HepG2 (cell line): ENCODE results near the gene SIK3. TPM values are rescaled to one million over a fixed set of nuclear protein-coding genes. Genes with fewer than 3 reads are reported as not detected.

Experiments used
- AGO2 ChIP-seq: fragments of 200-400 bp; formaldehyde crosslinking; optimal IDR thresholded peaks from 2 replicates; pipeline ENCODE3; 2017; ENCODE audit warnings: mild to moderate bottlenecking, low read depth, low read length, moderate library complexity
- HNRNPL ChIP-seq: fragments of 200-400 bp; formaldehyde crosslinking; IDR thresholded peaks from 2 replicates; pipeline ENCODE4 v1.6.1; 2017; ENCODE audit warnings: mild to moderate bottlenecking, low read depth, low read length
- ISX ChIP-seq: sonication (generic); formaldehyde crosslinking; conservative IDR thresholded peaks from 2 replicates; pipeline ENCODE4 v1.5.0; 2020; ENCODE audit warnings: missing genetic modification reagents
- KAT7 ChIP-seq: IDR thresholded peaks from 2 replicates; pipeline ENCODE4 v1.6.1; 2018; ENCODE audit warnings: borderline replicate concordance, missing compliant biosample characterization
- KDM5B ChIP-seq: sonication (generic); formaldehyde crosslinking; IDR thresholded peaks from 2 replicates; pipeline ENCODE4 v1.4.0; 2020; ENCODE audit warnings: missing genetic modification reagents, mild to moderate bottlenecking, borderline replicate concordance
- NCOA1 ChIP-seq: sonication (generic); formaldehyde crosslinking; IDR thresholded peaks from 2 replicates; pipeline ENCODE4 v1.9.0; 2021; ENCODE audit warnings: missing genetic modification reagents
- REPIN1 ChIP-seq: sonication (generic); formaldehyde crosslinking; IDR thresholded peaks from 2 replicates; pipeline ENCODE4 v1.8.0; 2022; ENCODE audit warnings: missing genetic modification reagents, low read depth, mild to moderate bottlenecking, borderline replicate concordance
- SP2 ChIP-seq: sonication (generic); formaldehyde crosslinking; IDR thresholded peaks from 2 replicates; pipeline ENCODE4 v1.5.1; 2020; ENCODE audit warnings: mild to moderate bottlenecking, missing genetic modification reagents
- YY1 ChIP-seq: IDR thresholded peaks from 2 replicates; pipeline ENCODE4 v1.6.1; 2011; ENCODE audit warnings: low read length, low read depth, moderate library complexity, mild to moderate bottlenecking; ENCODE audit not compliant: insufficient read depth, insufficient replicate concordance
- ZC3H13 ChIP-seq: sonication (generic); formaldehyde crosslinking; IDR thresholded peaks from 2 replicates; pipeline ENCODE4 v1.8.1; 2023; ENCODE audit warnings: mild to moderate bottlenecking, missing genetic modification reagents, moderate library complexity
- ZC3H4 ChIP-seq: sonication (generic); formaldehyde crosslinking; IDR thresholded peaks from 2 replicates; pipeline ENCODE4 v1.4.0; 2020; ENCODE audit warnings: missing genetic modification reagents, borderline replicate concordance
- ZFX ChIP-seq: sonication (generic); formaldehyde crosslinking; IDR thresholded peaks from 2 replicates; pipeline ENCODE4 v1.4.0; 2020; ENCODE audit warnings: mild to moderate bottlenecking, low read depth, missing genetic modification reagents, moderate library complexity
- ZNF546 ChIP-seq: sonication (generic); formaldehyde crosslinking; conservative IDR thresholded peaks from 2 replicates; pipeline ENCODE4 v1.8.1; 2023; ENCODE audit warnings: mild to moderate bottlenecking, missing genetic modification reagents
- ZNF558 ChIP-seq: sonication (generic); formaldehyde crosslinking; IDR thresholded peaks from 2 replicates; pipeline ENCODE4 v1.9.0; 2022; ENCODE audit warnings: mild to moderate bottlenecking, missing genetic modification reagents, borderline replicate concordance
- polyA plus RNA-seq, 8 experiments: library from polyadenylated mRNA; depleted of rRNA in 3 of 8; stranded (reverse) in 7 of 8; unstranded in 1 of 8; fragments of >200 nt; fragmentation: Illumina TruSeq in 4 of 8; extraction: Trizol in 4 of 8; gene quantifications; 2 replicates each; pipeline versions ENCODE4 v1.2.1 to v1.2.3, GENCODE V29; 2011 to 2016; ENCODE audit warnings: low read depth in 4 of 8, missing spikeins in 1 of 8, mixed read lengths in 1 of 8; ENCODE audit not compliant: insufficient read depth in 1 of 8
- total RNA-seq, 5 experiments: library from RNA; depleted of rRNA; stranded (reverse); fragments of >200 nt; fragmentation: Illumina TruSeq; extraction: Trizol; gene quantifications; 2 replicates each; pipeline ENCODE4 v1.2.3, GENCODE V29; 2016; ENCODE audit warnings: low read depth in 1 of 5
- TF ChIP-seq, protein P1 (sequence below): sonication (generic); formaldehyde crosslinking; IDR thresholded peaks from 2 replicates; pipeline ENCODE4 v1.4.0; 2020; ENCODE audit warnings: low read depth, mild to moderate bottlenecking, missing genetic modification reagents
- TF ChIP-seq, protein P2 (sequence below): sonication (generic); formaldehyde crosslinking; IDR thresholded peaks from 2 replicates; pipeline ENCODE4 v1.8.0; 2022; ENCODE audit warnings: missing genetic modification reagents, mild to moderate bottlenecking, inconsistent platforms, borderline replicate concordance
- TF ChIP-seq, protein P3 (sequence below): IDR thresholded peaks from 2 replicates; pipeline ENCODE4 v1.6.1; 2012; ENCODE audit warnings: low read length, improper control_type of control experiment
- TF ChIP-seq, protein P4 (sequence below): sonication (generic); formaldehyde crosslinking; IDR thresholded peaks from 2 replicates; pipeline ENCODE4 v1.8.1; 2023; ENCODE audit warnings: mild to moderate bottlenecking, missing genetic modification reagents
- TF ChIP-seq, protein P5 (sequence below): sonication (generic); formaldehyde crosslinking; IDR thresholded peaks from 2 replicates; pipeline ENCODE4 v1.9.0; 2021; ENCODE audit warnings: missing genetic modification reagents, mild to moderate bottlenecking, borderline replicate concordance

SIK3 gene
- total and polyA plus RNA-seq, 2 of the 13 experiments (the other 11 are each of a cell fraction or from before 2014, with no cell fraction given) = 5.7 to 9.8 TPM

DNA sequence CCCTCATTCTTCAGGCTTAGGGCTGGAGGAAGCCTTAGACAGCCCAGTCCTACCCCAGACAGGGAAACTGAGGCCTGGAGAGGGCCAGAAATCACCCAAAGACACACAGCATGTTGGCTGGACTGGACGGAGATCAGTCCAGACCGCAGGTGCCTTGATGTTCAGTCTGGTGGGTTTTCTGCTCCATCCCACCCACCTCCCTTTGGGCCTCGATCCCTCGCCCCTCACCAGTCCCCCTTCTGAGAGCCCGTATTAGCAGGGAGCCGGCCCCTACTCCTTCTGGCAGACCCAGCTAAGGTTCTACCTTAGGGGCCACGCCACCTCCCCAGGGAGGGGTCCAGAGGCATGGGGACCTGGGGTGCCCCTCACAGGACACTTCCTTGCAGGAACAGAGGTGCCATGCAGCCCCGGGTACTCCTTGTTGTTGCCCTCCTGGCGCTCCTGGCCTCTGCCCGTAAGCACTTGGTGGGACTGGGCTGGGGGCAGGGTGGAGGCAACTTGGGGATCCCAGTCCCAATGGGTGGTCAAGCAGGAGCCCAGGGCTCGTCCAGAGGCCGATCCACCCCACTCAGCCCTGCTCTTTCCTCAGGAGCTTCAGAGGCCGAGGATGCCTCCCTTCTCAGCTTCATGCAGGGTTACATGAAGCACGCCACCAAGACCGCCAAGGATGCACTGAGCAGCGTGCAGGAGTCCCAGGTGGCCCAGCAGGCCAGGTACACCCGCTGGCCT is 267.9 kb downstream of the SIK3 start (continued):
- TF ChIP-seq, protein P1, sequence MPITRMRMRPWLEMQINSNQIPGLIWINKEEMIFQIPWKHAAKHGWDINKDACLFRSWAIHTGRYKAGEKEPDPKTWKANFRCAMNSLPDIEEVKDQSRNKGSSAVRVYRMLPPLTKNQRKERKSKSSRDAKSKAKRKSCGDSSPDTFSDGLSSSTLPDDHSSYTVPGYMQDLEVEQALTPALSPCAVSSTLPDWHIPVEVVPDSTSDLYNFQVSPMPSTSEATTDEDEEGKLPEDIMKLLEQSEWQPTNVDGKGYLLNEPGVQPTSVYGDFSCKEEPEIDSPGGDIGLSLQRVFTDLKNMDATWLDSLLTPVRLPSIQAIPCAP (CRISPR knock-in tag) = no peak
- peak; percentile 74 for TF ChIP-seq HNRNPL
- no peak for TF ChIP-seq ISX (CRISPR knock-in tag)
- TF ChIP-seq, protein P2, sequence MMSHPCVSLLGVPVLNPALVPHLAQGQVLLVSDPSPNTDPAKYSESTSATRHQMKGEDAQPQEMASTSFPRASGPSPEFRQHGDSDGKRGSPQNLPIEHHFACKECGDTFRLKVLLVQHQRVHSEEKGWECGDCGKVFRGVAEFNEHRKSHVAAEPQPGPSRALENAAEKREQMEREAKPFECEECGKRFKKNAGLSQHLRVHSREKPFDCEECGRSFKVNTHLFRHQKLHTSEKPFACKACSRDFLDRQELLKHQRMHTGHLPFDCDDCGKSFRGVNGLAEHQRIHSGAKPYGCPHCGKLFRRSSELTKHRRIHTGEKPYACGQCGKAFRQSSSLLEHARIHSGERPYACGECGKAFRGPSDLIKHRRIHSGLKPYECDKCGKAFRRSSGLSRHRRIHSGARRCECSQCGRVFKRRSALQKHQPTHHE (CRISPR knock-in tag) = 0 out of 2 replicates have a peak, but pooled peaks have one; percentile 14
- TF ChIP-seq, protein P3, sequence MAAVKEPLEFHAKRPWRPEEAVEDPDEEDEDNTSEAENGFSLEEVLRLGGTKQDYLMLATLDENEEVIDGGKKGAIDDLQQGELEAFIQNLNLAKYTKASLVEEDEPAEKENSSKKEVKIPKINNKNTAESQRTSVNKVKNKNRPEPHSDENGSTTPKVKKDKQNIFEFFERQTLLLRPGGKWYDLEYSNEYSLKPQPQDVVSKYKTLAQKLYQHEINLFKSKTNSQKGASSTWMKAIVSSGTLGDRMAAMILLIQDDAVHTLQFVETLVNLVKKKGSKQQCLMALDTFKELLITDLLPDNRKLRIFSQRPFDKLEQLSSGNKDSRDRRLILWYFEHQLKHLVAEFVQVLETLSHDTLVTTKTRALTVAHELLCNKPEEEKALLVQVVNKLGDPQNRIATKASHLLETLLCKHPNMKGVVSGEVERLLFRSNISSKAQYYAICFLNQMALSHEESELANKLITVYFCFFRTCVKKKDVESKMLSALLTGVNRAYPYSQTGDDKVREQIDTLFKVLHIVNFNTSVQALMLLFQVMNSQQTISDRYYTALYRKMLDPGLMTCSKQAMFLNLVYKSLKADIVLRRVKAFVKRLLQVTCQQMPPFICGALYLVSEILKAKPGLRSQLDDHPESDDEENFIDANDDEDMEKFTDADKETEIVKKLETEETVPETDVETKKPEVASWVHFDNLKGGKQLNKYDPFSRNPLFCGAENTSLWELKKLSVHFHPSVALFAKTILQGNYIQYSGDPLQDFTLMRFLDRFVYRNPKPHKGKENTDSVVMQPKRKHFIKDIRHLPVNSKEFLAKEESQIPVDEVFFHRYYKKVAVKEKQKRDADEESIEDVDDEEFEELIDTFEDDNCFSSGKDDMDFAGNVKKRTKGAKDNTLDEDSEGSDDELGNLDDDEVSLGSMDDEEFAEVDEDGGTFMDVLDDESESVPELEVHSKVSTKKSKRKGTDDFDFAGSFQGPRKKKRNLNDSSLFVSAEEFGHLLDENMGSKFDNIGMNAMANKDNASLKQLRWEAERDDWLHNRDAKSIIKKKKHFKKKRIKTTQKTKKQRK = no peak
- TF ChIP-seq REPIN1 (CRISPR knock-in tag) = peak; percentile 4; the same call in 1 of the 2 replicates
- no peak for TF ChIP-seq SP2 (CRISPR knock-in tag)
- TF ChIP-seq NCOA1 (CRISPR knock-in tag) = peak; percentile 7; the same call in 1 of the 2 replicates
- 0 out of 2 replicates have a peak, but pooled peaks have one; percentile 14 for TF ChIP-seq ZNF558 (CRISPR knock-in tag)
- TF ChIP-seq ZC3H4 (CRISPR knock-in tag) = peak; percentile 74; the same call in 1 of the 2 replicates
- TF ChIP-seq ZFX = 0 out of 2 replicates have a peak, but pooled peaks have one; percentile 11
- TF ChIP-seq, protein P4, sequence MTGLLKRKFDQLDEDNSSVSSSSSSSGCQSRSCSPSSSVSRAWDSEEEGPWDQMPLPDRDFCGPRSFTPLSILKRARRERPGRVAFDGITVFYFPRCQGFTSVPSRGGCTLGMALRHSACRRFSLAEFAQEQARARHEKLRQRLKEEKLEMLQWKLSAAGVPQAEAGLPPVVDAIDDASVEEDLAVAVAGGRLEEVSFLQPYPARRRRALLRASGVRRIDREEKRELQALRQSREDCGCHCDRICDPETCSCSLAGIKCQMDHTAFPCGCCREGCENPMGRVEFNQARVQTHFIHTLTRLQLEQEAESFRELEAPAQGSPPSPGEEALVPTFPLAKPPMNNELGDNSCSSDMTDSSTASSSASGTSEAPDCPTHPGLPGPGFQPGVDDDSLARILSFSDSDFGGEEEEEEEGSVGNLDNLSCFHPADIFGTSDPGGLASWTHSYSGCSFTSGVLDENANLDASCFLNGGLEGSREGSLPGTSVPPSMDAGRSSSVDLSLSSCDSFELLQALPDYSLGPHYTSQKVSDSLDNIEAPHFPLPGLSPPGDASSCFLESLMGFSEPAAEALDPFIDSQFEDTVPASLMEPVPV (CRISPR knock-in tag) = peak; percentile 11; the same call in 1 of the 2 replicates
- peak; percentile 52; the same call in 1 of the 2 replicates for TF ChIP-seq ZNF546 (CRISPR knock-in tag)
- 0 out of 2 replicates have a peak, but pooled peaks have one; percentile 50 for TF ChIP-seq KDM5B (CRISPR knock-in tag)
- TF ChIP-seq, protein P5, sequence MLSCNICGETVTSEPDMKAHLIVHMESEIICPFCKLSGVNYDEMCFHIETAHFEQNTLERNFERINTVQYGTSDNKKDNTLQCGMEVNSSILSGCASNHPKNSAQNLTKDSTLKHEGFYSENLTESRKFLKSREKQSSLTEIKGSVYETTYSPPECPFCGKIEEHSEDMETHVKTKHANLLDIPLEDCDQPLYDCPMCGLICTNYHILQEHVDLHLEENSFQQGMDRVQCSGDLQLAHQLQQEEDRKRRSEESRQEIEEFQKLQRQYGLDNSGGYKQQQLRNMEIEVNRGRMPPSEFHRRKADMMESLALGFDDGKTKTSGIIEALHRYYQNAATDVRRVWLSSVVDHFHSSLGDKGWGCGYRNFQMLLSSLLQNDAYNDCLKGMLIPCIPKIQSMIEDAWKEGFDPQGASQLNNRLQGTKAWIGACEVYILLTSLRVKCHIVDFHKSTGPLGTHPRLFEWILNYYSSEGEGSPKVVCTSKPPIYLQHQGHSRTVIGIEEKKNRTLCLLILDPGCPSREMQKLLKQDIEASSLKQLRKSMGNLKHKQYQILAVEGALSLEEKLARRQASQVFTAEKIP (CRISPR knock-in tag) = no peak
- peak; percentile 91 for TF ChIP-seq AGO2
- no peak for TF ChIP-seq KAT7 (CRISPR knock-in tag)
- TF ChIP-seq YY1 = no peak
- 0 out of 2 replicates have a peak, but pooled peaks have one; percentile 24 for TF ChIP-seq ZC3H13
